GM12873 (cell line): ENCODE data around the gene TEX22.

ENCODE experiments used
- TF ChIP-seq, protein P1 (sequence below): IDR thresholded peaks from 2 replicates; pipeline ENCODE4 v1.5.1; 2012; ENCODE audit warnings: low read depth, mild to moderate bottlenecking, moderate library complexity, low read length, control low read depth; ENCODE audit not compliant: insufficient read depth; ENCODE audit errors: missing control alignments

The TEX22 gene

DNA sequence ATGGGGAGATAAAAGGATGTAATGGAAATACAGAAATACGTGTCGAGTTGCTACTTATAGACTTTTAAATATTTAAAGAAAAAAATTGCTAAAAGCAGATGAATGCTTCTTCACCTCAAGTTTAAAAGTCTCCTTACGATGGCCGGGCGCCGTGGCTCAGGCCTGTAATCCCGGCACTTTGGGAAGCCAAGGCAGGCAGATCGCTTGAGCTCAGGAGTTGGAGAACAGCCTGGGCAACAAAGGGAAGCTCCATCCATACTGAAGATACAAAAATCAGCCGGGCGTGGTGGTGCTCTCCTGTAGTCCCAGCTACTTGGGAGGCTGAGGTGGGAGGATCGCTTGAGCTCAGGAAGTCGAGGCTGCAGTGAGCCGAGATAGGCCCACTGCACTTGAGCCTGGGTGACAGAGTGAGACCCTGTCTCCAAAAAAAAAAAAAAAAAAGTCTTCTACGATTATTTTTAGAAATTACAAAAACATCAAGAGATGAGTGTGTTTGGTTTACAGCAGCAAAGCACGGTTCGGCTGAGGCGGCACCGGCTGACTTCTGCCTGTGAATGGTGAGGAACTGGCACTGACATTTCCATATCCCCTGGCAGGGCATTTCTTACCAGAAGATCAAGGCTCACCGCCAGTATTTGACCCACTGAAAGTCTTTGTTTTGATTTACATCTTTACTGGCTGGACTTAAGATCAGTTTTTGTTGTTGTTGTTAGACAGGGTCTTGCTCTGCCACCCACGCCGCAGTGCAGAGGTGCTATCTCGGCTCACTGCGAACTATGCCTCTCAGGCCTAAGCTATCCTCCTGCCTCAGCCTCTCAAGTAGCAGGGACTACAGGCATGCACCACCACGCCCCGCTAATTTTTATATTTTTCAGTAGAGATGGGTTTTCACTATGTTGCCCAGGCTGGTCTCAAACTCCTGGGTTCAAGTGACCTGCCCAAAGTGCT, 17.4 kb downstream of the TEX22 start:
- TF ChIP-seq, protein P1, sequence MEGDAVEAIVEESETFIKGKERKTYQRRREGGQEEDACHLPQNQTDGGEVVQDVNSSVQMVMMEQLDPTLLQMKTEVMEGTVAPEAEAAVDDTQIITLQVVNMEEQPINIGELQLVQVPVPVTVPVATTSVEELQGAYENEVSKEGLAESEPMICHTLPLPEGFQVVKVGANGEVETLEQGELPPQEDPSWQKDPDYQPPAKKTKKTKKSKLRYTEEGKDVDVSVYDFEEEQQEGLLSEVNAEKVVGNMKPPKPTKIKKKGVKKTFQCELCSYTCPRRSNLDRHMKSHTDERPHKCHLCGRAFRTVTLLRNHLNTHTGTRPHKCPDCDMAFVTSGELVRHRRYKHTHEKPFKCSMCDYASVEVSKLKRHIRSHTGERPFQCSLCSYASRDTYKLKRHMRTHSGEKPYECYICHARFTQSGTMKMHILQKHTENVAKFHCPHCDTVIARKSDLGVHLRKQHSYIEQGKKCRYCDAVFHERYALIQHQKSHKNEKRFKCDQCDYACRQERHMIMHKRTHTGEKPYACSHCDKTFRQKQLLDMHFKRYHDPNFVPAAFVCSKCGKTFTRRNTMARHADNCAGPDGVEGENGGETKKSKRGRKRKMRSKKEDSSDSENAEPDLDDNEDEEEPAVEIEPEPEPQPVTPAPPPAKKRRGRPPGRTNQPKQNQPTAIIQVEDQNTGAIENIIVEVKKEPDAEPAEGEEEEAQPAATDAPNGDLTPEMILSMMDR: no peak

DNA sequence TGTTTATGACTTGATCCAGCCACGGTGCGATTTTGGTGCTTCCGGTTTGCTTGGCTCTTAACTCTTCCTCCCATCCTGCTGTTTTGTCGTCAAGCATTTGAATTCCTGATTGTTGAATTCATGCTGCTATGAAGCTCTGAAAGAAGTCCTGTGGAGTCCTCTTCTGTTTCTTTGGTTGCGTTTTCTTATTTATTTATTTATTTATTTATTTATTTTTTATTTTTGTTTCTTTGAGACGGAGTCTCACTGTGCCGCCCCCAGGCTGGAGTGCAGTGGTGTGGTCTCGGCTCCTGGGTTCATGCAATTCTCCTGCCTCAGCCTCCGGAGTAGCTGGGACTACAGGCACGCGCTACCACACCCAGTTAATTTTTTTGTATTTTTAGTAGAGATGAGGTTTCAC, 18.3 kb downstream of the TEX22 start:
- TF ChIP-seq, protein P1: no peak

DNA sequence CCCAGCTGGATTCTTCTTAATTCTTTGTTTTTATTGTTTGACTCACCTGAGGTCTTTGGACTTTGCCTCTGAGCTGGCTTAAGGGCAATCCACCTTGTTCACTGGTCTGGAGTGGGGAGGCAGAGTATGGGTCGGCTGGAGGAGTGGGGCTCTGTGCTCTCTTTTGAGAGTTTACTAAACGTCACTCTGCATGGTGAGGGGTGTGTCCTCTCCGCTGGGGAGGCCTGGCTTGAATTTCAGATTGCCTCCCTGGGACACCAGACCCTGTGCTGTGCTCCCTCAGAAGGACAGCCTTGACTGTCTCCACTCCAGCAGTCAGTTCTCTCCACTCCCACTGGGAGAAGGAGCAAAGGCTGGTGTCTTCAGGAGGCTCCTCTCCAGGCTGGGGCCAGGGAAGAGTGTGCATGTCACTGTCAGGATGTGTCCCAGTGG, 19.4 kb downstream of the TEX22 start:
- TF ChIP-seq, protein P1: no peak

DNA sequence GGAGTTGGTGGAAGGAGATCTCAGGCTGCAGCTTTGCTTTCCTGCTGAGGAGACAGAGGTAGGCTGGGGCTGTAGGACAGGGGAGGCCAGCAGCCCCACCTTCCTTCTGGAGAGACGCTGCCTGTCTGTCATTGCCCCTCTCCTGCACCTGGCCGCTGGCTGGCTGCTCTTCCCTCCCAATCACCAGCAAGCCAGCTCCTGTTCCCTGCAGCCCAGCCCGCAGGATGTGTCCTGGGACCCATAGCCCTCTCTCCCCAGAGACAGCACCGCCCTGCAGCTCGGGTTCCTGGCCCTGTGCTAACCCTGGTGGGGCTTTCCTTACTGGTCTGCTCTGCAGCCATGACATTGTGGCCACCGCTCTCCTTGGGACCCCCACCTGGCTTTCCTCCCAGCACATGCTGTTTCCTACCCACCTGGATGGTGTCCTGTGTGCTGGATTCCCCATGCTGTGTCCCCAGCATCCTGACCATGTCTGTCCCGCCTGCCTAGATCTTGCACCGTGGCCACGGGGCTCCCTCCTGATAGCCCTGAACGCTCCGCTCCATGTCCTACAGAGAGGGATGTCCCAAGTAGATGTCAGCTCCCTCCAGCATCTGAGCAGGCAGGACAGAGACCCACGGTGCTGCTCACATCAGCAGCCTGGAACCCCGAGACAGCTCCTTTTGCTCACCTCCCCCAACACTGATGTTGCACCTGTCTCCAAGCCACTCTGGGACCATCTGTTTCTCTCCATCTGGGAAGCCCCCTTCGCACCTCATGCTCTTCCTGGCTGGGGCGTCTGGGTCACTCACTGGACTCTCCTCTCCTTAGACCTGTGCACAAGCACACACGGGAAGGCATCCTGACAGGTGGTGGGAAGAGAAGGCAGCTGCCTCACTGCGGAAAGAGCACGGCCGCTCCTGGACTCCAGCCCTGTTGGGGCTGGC, 20.2 kb downstream of the TEX22 start:
- TF ChIP-seq, protein P1: no peak

DNA sequence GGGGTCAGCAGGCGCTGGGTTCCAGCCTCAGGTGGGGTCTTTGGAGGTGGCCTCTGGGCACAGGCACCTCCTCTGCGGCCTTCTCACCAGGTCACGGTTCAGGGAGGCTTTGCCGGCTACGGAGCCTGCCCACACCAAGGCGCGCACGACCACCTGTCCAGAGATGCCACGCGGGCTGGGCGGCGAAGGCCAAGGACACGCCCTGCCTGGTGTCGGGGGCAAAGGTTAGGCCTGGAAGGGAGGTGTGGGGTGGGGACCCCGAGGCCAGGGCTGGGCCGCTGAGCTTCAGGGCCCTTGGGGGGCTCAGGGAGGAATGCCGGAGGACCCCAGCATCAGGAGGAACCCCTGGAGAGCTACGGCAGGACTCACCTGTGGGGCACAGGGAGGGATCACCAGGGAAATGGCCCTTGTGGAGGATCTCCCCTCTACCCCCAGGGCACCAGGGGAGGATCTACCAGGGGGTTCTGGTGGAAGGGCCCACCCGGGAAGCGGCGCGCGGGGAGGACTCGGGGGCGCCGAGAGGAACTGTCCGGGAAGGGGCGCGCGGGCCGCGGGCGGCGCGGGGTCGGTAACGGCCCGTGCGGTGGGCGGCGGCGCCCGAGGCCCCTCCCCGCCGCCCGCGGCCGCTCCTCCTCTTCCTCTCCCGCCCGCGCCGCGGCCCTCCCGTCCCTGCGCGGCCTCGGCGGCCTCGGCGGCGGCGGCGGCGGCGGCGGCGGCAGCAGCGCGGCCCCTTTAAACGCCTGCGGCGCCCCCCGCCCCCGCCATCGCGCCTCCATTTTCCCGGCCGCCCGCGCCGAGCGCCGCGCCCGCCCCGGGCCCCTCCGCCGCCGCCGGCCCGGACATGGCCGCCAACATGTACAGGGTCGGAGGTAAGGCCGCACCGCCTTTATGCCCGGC, 21.1 kb downstream of the TEX22 start, which contains the start of gene MTA1:
MTA1 (plus strand) TSS at position 633 of the 897 bp plus-strand sequence; CDS start at position 842, 209 bp downstream.
- TF ChIP-seq, protein P1: no peak

DNA sequence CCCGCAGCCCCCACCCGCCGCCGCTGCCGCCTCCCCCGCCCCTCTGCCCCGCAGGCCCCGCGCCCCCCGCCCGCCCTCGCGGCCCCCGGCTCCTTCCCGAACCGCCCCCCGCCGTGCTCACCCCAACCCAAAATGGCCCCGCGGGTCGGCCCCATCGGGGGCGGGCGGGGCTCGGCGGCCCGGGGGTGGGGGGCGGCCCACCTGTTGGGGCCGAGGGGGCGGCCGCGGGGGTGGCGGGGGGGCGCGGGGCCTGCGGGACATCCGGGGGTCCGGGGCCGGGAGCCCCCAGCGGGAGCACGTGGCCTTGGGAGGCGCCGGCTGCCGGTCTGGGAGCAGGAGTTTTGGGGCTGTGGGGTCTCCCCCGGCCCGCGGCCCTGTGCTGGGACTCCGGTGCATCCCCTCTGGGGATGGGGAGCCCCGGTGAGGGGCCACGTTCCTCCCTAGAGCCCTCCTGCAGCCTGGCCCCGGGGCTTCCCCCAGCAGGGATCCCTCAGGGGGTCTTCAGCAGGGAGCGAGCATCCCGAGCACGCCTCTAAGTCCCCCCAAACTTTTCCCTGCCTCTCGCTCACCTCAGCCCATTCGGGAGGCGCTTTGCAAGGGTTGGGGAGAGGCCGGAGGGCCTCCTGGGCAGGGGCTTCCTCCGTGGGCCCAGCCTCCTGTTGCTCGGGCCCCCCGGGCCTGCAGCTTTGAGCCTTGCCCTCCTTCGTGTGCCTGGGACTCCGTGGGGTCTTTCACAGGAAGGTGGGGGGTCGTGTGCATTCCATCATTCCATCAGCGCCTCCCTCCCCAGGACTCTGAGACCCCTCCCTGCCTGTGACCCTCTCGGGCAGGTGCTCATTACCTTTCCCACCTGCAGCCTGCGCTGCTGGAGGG, 22.0 kb downstream of the TEX22 start:
- TF ChIP-seq, protein P1: no peak
